ENCODE measurements around the gene PDGFRA. TPM values are rescaled to one million over a fixed set of nuclear protein-coding genes. Genes with fewer than 3 reads are reported as not detected.

The PDGFRA gene
- total RNA-seq, 2 donors from 2014 or later, result 7.8 to 10.7 TPM

- Mint-ChIP-seq H3K27ac (no peak overlapping the region), H3K9me3 (peaks cover 23% of the 10 kb centered on the region), H3K27me3 (ENCODE audit: insufficient read depth) (no peaks in the 10 kb centered on the region), H3K4me1 (peaks cover 13% of the 10 kb centered on the region), H3K4me3 (no peak overlapping the region), H3K36me3 (ENCODE audit: low read depth) (peaks cover 52% of the 10 kb centered on the region)
- no peaks in the 10 kb centered on the region for H3K4me1 ChIP-seq (ENCODE audit: control insufficient read depth, insufficient read depth, low read length)
- H3K9ac ChIP-seq (ENCODE audit: extremely low read depth, low read length, poor library complexity, severe bottlenecking), result no peak overlapping the region
- H3K9me3 ChIP-seq (ENCODE audit: control insufficient read depth, low read length), result peaks cover 20% of the 10 kb centered on the region
- 29 to 69% methylated on average over 1 to 2 of the region's 2 CpGs for WGBS, 2 experiments (ENCODE audit: insufficient coverage in 1 of 2, insufficient read length in 1 of 2)
- peaks cover 19% of the 10 kb centered on the region for H3K36me3 ChIP-seq (ENCODE audit: control insufficient read depth, insufficient read depth, low read length)
- DNase-seq, result no peak
- H3K4me3 ChIP-seq (ENCODE audit: low read length), result no peak overlapping the region
- no peak for TF ChIP-seq CTCF (conservative IDR thresholded peaks at IDR 0.05)
- H3K27ac ChIP-seq (ENCODE audit: low read depth, low read length), result no peak overlapping the region
- H3K27me3 ChIP-seq (ENCODE audit: control insufficient read depth, insufficient read depth, low read length, poor library complexity, severe bottlenecking), result no peaks in the 10 kb centered on the region
Observed at GRCh38 chr4:54278216-54278615, 49.1 kb downstream of the PDGFRA start.

GRCh38 chr4:54281054-54281766, 52.1 kb downstream of the PDGFRA start:
- Histone ChIP-seq H3K9me3 (ENCODE audit: control insufficient read depth, low read length) (peaks cover 32% of the 10 kb centered on the region), H3K27ac (ENCODE audit: low read depth, low read length) (no peak overlapping the region), H3K36me3 (ENCODE audit: control insufficient read depth, insufficient read depth, low read length) (peaks cover 18% of the 10 kb centered on the region), H3K27me3 (ENCODE audit: control insufficient read depth, insufficient read depth, low read length, poor library complexity, severe bottlenecking) (no peaks in the 10 kb centered on the region), H3K4me3 (ENCODE audit: low read length) (no peak overlapping the region), H3K9ac (ENCODE audit: extremely low read depth, low read length, poor library complexity, severe bottlenecking) (no peak overlapping the region), H3K4me1 (ENCODE audit: control insufficient read depth, insufficient read depth, low read length) (no peaks in the 10 kb centered on the region)
- Mint-ChIP-seq H3K27ac (no peak overlapping the region), H3K4me3 (no peak overlapping the region), H3K9me3 (peaks cover 39% of the 10 kb centered on the region), H3K4me1 (peaks cover 12% of the 10 kb centered on the region), H3K36me3 (ENCODE audit: low read depth) (peaks cover 72% of the 10 kb centered on the region), H3K27me3 (ENCODE audit: insufficient read depth) (no peaks in the 10 kb centered on the region)
- no peak for DNase-seq
- no peak for TF ChIP-seq CTCF (conservative IDR thresholded peaks at IDR 0.05)
- 92% methylated on average over 4 to 6 of the region's 6 CpGs for whole genome bisulfite sequencing, 2 experiments (ENCODE audit: insufficient coverage in 1 of 2, insufficient read length in 1 of 2)

- peaks cover under 1% of the 10 kb centered on the region for H3K4me1 Mint-ChIP-seq
- H3K27ac Mint-ChIP-seq, result no peak overlapping the region
- Histone ChIP-seq H3K4me1 (ENCODE audit: control insufficient read depth, insufficient read depth, low read length) (no peaks in the 10 kb centered on the region), H3K36me3 (ENCODE audit: control insufficient read depth, insufficient read depth, low read length) (peaks cover 18% of the 10 kb centered on the region), H3K4me3 (ENCODE audit: low read length) (peak overlapping the region; percentile 4), H3K9ac (ENCODE audit: extremely low read depth, low read length, poor library complexity, severe bottlenecking) (no peak overlapping the region), H3K9me3 (ENCODE audit: control insufficient read depth, low read length) (peaks cover 32% of the 10 kb centered on the region), H3K27me3 (ENCODE audit: control insufficient read depth, insufficient read depth, low read length, poor library complexity, severe bottlenecking) (no peaks in the 10 kb centered on the region), H3K27ac (ENCODE audit: low read depth, low read length) (no peak overlapping the region)
- peaks cover 76% of the 10 kb centered on the region for H3K36me3 Mint-ChIP-seq (ENCODE audit: low read depth)
- 86% methylated on average over 4 of the region's 4 CpGs; no CpG with 5 or more reads in 1 of the 2 experiments for WGBS, 2 experiments (ENCODE audit: insufficient coverage in 1 of 2, insufficient read length in 1 of 2)
- DNase-seq, result no peak
- H3K9me3 Mint-ChIP-seq, result peaks cover 39% of the 10 kb centered on the region
- no peak overlapping the region for H3K4me3 Mint-ChIP-seq
- no peak for TF ChIP-seq CTCF (conservative IDR thresholded peaks at IDR 0.05)
- no peaks in the 10 kb centered on the region for H3K27me3 Mint-ChIP-seq (ENCODE audit: insufficient read depth)
Observed at GRCh38 chr4:54282837-54283236, 53.7 kb downstream of the PDGFRA start.

Measured in endodermal cell (in vitro differentiated cells).